ENCODE results near the gene ALDH3B1. TPM values are rescaled to one million over a fixed set of nuclear protein-coding genes. Genes with fewer than 3 reads are reported as not detected.

Gene ALDH3B1
- polyA plus RNA-seq, 1 donor from 2014 or later = not detected

GRCh38 chr11:68049509-68050370, 39.6 kb downstream of the ALDH3B1 start:
- H3K4me2 ChIP-seq (ENCODE audit: low read length) = no peak overlapping the region
- H3K79me2 ChIP-seq (replicated peaks; ENCODE audit: insufficient read depth, low read length) = no peaks in the 10 kb centered on the region
- no peaks in the 10 kb centered on the region for H3K27me3 ChIP-seq (ENCODE audit: insufficient read depth, low read depth, low read length)
- H3K9ac ChIP-seq (ENCODE audit: low read length) = no peak overlapping the region
- no peak overlapping the region for H3K27ac ChIP-seq (ENCODE audit: low read length)
- H2AFZ ChIP-seq (ENCODE audit: low read depth, low read length) = no peak overlapping the region
- no peaks in the 10 kb centered on the region for H3F3A ChIP-seq (ENCODE audit: insufficient read depth, low read length, poor library complexity, severe bottlenecking)
- no peaks in the 10 kb centered on the region for H4K20me1 ChIP-seq (ENCODE audit: insufficient read depth)
- H3K9me3 ChIP-seq (ENCODE audit: low read length) = no peaks in the 10 kb centered on the region
- no peak for TF ChIP-seq RAD21 (conservative IDR thresholded peaks at IDR 0.05)
- TF ChIP-seq, protein P1, sequence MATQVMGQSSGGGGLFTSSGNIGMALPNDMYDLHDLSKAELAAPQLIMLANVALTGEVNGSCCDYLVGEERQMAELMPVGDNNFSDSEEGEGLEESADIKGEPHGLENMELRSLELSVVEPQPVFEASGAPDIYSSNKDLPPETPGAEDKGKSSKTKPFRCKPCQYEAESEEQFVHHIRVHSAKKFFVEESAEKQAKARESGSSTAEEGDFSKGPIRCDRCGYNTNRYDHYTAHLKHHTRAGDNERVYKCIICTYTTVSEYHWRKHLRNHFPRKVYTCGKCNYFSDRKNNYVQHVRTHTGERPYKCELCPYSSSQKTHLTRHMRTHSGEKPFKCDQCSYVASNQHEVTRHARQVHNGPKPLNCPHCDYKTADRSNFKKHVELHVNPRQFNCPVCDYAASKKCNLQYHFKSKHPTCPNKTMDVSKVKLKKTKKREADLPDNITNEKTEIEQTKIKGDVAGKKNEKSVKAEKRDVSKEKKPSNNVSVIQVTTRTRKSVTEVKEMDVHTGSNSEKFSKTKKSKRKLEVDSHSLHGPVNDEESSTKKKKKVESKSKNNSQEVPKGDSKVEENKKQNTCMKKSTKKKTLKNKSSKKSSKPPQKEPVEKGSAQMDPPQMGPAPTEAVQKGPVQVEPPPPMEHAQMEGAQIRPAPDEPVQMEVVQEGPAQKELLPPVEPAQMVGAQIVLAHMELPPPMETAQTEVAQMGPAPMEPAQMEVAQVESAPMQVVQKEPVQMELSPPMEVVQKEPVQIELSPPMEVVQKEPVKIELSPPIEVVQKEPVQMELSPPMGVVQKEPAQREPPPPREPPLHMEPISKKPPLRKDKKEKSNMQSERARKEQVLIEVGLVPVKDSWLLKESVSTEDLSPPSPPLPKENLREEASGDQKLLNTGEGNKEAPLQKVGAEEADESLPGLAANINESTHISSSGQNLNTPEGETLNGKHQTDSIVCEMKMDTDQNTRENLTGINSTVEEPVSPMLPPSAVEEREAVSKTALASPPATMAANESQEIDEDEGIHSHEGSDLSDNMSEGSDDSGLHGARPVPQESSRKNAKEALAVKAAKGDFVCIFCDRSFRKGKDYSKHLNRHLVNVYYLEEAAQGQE (IDR thresholded peaks at IDR 0.05; ENCODE audit: borderline replicate concordance) = no peak
- no peak for TF ChIP-seq CTCF (IDR thresholded peaks at IDR 0.05; ENCODE audit: poor library complexity, severe bottlenecking)
- TF ChIP-seq TAF1 (IDR thresholded peaks at IDR 0.05; ENCODE audit: low read depth) = no peak
- TF ChIP-seq EP300 (conservative IDR thresholded peaks at IDR 0.05; ENCODE audit: poor library complexity, severe bottlenecking) = no peak
- no peak for TF ChIP-seq SMC3 (conservative IDR thresholded peaks at IDR 0.05; ENCODE audit: poor library complexity)
- TF ChIP-seq MXI1 (conservative IDR thresholded peaks at IDR 0.05; ENCODE audit: poor library complexity, severe bottlenecking) = no peak
- no peak for TF ChIP-seq EZH2 (IDR thresholded peaks at IDR 0.05; ENCODE audit: borderline replicate concordance, insufficient read depth, low read length, poor library complexity, severe bottlenecking)
- no peak for TF ChIP-seq POLR2AphosphoS5 (IDR thresholded peaks at IDR 0.05)
- no peaks in the 10 kb centered on the region for H3K9me2 ChIP-seq (ENCODE audit: insufficient read depth, low read length)
- no peak overlapping the region for H3K4me3 ChIP-seq (ENCODE audit: low read length)
- H3K36me3 ChIP-seq (ENCODE audit: insufficient read depth, low read length) = no peaks in the 10 kb centered on the region

DNA sequence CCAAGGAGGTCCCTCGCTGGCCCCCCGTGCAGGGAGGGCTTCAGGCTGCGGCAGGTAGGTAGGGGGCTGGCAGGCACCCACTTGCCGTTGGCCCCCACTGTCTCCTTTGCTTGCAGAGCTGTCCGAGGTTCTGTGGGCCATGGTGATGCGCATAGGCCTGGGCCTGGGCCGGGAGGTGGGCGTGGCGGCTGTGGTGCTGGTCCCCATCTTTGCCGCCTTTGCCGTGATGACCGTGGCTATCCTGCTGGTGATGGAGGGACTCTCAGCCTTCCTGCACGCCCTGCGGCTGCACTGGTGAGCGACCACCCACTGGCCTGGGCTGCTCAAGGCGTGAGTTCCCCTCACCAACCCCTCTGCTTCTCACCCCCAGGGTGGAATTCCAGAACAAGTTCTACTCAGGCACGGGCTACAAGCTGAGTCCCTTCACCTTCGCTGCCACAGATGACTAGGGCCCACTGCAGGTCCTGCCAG, 40.3 kb downstream of the ALDH3B1 start:
- TF ChIP-seq POLR2AphosphoS5 (IDR thresholded peaks at IDR 0.05) = no peak
- TF ChIP-seq MXI1 (conservative IDR thresholded peaks at IDR 0.05; ENCODE audit: poor library complexity, severe bottlenecking) = no peak
- TF ChIP-seq TAF1 (IDR thresholded peaks at IDR 0.05; ENCODE audit: low read depth) = no peak
- no peak for TF ChIP-seq EZH2 (IDR thresholded peaks at IDR 0.05; ENCODE audit: borderline replicate concordance, insufficient read depth, low read length, poor library complexity, severe bottlenecking)
- TF ChIP-seq, protein P1 (IDR thresholded peaks at IDR 0.05; ENCODE audit: borderline replicate concordance) = no peak
- no peak for TF ChIP-seq RAD21 (conservative IDR thresholded peaks at IDR 0.05)
- TF ChIP-seq SMC3 (conservative IDR thresholded peaks at IDR 0.05; ENCODE audit: poor library complexity) = no peak
- no peak for TF ChIP-seq CTCF (IDR thresholded peaks at IDR 0.05; ENCODE audit: poor library complexity, severe bottlenecking)
- no peak for TF ChIP-seq EP300 (conservative IDR thresholded peaks at IDR 0.05; ENCODE audit: poor library complexity, severe bottlenecking)
- Histone ChIP-seq H3K79me2 (replicated peaks; ENCODE audit: insufficient read depth, low read length) (no peaks in the 10 kb centered on the region), H3K9me3 (ENCODE audit: low read length) (no peaks in the 10 kb centered on the region), H3K36me3 (ENCODE audit: insufficient read depth, low read length) (no peaks in the 10 kb centered on the region), H3K27me3 (ENCODE audit: insufficient read depth, low read depth, low read length) (no peaks in the 10 kb centered on the region), H3K9me2 (ENCODE audit: insufficient read depth, low read length) (no peaks in the 10 kb centered on the region), H3K27ac (ENCODE audit: low read length) (no peak overlapping the region), H2AFZ (ENCODE audit: low read depth, low read length) (no peak overlapping the region), H3K4me2 (ENCODE audit: low read length) (no peak overlapping the region), H4K20me1 (ENCODE audit: insufficient read depth) (no peaks in the 10 kb centered on the region), H3K4me3 (ENCODE audit: low read length) (no peak overlapping the region), H3K9ac (ENCODE audit: low read length) (no peak overlapping the region), H3F3A (ENCODE audit: insufficient read depth, low read length, poor library complexity, severe bottlenecking) (no peaks in the 10 kb centered on the region)
